Stimulated activated CD8-positive, alpha-beta memory T cell treated with anti-CD3 and anti-CD28 coated beads, Interleukin-7, amount 100 ng/mL, for 48 hours (primary cell): ENCODE data around the gene DPH3.
"Not testable (repeated sequence)": the region's sequence is repeated elsewhere in the genome, so short reads cannot be mapped to it uniquely, and the experiment has no call there.

Experiments used
- DNase-seq, 2 donors: peaks; one replicate each; pipeline ENCODE4 v3.0.0-alpha.2; 2020; ENCODE audit warnings: low read depth in 1 of 2; ENCODE audit errors: extremely low read depth in 1 of 2

DPH3 gene

DNA sequence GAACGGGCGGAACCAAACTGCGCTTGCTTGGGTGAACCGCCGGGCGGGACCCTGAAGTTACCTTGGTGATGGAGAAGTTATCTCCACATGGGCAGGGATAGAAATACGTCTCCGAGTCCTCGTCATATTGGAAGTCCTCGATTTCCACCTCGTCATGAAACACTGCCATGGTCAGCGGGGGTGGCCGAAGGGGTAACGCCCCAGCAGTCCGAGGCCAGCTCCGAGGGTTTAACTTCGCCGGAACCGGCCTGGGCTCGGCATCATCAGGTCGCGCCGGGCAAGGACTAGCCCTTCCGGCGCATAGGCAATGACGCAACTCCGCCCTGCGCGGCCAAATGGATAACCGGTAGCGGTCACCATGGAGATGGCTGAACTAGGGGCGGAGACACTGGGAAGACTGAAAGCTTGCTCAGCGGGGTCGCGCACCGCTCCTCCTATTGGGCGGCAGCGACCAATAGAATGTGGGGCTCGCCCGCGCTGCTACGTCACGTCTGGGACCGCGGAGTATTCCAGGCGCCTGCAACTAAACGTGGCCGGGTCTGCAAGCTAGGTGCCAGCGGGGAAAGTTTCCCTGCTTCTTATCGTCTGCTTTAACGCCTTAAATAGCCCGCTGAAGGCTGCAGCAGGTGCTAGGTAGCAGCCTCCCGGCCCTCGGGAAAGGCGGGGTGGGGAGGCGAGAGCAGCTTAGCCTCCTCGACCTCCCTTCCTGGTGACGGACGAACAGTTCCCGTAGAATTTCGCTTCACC lies at the start of gene DPH3, which contains the start of gene OXNAD1:
DPH3 (minus strand) TSS at position 236 of the 747 bp plus-strand sequence; CDS start at position 169, 67 bp downstream.
OXNAD1 (plus strand) TSS at position 505 of the 747 bp plus-strand sequence. CDS start 5,741 bp downstream, outside the sequence.
- peak; percentile 98 to 99 for DNase-seq

DNA sequence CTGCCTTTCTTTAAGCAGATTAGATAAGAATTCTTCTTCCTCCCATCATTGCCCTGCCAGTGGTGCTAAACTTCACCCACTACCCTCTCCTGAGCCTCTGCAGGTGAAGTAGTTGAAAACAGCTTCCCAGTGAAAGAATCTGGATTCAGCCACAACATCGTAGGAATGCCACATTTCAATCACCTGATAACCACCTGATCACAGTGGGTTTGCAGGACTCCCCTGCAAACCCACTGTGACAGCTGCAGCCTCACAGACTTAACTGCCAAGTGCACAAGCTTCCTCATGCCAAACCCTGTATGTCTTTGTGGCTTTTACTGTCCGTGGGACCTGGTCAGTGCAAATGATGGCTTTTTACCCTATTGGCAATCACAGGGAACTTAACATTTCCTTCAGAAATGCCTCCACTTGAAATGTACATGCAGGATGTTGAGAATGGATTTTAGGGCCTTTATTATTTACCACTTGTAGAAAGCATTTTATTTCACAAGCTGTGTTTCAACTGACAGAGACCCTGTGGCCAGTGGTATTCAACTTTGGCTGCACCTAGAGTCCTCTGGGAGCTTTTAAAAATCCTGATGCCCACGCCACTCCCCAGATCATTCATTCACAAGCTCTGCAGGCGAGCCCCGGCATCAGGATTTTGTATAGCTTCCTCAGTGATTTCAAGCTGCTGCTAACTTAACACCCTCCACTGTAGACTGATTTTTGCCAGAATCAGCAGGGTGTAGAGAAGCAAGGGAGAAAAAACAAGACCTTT lies 49.3 kb upstream of the DPH3 start:
- no peak for DNase-seq

DNA sequence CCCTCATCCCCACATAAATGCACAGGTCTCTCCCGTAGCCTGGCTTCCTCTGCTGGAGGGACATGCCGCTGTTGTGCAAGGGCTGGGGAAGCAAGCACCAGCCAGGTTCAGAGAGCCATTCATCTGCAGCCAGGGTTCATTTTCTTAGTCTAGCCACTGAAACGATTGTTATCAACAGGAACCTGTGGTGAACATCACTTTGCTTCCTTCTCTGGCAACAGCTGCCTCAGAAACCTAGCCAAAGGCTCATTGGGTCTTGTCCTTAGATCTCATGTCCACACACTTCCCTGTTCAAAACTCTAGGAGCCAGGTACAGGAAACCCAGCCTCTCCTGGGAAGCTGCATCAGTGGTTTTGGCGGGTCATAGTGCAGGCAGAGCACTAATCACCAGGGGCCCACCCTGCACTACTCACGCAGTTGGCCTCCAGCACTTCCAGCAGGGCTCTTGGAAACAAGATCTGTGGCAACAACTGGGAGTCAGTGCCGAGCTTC lies 47.3 kb upstream of the DPH3 start:
- DNase-seq = no peak

DNA sequence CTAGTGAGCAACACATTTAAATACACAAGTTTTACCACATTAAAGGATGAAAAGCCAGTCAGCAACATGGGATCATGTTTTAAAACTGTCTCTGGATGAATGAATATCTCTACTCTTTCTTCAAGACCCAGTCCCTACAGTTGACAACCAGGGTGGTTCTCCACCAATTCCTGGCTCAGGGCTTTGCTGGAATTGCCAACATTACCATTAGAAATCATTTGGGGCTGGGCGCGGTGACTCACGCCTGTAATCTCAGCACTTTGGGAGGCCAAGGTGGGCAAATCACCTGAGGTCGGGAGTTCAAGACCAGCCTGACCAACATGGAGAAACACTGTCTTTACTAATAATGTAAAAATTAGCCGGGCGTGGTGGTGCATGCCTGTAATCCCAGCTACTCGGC lies 45.7 kb upstream of the DPH3 start:
- DNase-seq = not testable (repeated sequence)

DNA sequence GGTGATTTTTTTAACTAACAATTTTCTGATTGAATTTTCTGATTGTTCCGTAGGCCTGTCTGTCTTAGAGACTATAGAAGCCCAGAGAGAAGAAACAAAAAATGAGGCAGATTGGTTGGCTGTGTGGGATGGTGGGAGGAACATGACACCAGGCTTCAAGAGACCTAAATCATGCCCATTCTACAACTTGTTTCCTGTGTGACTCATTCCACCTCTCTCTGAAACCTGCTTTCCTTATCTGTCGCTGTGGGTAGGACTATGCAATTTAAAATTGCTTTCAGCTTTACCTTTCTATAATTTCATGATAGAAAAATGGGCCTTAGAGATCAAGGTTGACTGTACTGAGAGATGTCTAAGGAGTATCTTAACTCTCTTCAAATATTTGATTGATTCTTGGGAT lies 44.8 kb upstream of the DPH3 start:
- peak in 1 of 2 donors; percentile 44 for DNase-seq

DNA sequence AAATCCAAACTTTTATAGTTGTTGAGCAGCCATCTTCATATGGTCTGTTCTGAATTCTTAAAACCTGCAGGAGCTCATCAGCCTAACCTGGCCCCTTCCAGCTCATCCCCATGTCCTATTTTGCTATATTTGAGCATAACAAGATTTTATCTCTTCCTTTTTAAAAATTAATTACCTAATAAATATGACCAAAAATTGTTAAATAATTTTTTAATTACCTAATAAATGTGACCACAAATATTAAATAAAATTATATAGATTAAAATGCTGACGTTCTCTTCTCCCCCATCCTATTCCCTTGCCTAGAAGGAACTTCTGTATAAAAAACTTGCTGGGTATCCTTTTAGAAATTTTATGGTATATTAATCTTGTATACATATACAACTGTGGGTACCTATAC lies 44.0 kb upstream of the DPH3 start:
- no peak for DNase-seq

DNA sequence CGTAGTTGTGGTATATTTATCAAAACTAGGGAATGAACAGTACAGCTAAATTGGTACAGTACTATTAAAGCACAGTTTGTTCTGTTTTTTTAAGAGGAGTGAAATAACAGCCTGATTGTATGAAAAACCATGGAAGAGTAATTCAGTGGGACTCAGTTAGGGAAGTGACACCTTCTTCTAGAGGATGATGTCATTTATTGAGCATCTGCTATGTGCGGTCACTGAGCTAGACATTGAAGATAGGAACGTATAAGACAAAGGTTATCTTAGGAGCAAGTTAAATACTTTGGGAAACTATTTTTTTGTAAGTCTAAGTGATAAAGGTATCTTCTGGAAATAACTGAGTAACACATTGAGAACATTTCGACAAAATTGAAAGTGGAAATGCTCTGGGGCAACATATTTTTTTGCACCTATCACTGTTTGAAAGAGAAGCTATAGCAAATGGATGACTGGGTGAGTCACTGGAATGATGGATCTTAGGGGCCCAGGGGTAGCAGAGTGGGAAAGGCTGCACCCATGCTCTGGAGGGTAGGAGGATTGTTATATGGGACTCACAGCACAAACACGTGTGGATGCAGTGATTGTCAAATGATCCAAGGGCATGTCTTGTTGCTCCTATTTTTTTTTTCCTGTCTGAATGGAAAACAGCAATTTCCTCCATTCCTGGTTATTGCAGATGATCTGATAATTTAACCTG lies 43.2 kb upstream of the DPH3 start:
- no peak for DNase-seq

DNA sequence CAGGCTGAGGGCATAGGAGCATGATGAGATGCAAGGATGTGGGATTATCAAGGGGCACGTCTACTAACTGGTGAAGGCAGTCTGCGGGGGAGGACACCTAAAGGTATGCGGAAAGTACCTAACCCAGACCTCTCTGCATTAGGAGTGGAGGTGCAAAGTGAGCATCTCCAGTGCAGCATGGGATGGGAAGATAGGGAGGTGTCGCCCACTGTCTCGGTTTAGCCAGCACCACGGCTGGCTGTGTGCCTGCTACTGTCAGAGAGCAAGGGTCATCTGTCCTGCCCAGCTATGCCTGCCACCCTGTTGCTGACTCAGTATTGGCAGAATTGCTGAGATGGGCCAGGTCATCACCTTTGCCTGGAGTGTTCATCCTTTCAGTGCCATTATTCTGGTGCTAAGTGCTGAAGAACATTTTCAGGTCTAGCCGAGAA lies 40.4 kb upstream of the DPH3 start:
- DNase-seq = peak in 1 of 2 donors; percentile 47

DNA sequence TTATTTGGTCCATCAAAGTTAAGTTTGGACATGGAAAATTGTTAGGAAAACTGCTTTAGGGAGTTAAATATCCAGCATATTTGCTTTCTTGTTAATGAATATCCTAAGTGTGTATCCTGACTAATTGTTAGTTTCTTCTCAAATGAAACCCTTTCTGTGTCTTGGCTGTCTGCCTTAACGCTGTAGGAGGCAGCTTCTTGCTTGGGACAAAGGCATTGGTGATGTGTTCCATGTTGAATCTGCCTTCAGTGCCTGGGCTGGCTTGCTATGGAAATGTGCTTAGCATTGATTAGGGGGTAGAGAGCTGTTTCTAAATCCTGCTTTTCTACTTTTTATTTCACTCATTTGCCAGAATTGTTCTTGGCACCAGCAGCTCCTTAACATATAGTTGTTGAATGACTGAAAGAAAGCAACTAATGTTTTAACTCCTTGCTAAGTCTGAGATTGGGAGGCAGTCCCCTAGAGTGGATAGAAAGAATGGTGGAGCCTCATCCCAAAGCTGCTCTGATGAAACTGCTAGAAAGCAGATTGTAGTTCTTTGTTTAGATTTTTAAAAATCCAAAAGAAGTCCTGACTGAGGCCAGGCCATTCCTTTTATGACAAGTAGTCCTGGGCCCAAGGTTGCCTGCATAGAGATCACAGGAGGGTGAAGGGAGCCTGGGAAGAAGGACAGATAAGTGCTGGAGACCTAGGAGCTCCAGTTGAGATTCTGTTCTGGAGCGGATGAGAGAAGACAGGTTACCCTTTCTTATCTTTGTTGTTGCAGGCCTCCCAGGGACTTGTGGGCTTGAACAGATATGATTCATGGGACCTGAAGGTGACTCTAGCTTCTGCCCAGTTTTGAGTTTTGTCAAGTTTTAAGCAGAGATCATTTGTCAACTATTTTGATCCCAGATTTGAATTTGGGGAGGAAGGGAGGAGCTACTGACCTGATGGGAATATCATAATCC lies 39.6 kb upstream of the DPH3 start:
- DNase-seq = no peak

DNA sequence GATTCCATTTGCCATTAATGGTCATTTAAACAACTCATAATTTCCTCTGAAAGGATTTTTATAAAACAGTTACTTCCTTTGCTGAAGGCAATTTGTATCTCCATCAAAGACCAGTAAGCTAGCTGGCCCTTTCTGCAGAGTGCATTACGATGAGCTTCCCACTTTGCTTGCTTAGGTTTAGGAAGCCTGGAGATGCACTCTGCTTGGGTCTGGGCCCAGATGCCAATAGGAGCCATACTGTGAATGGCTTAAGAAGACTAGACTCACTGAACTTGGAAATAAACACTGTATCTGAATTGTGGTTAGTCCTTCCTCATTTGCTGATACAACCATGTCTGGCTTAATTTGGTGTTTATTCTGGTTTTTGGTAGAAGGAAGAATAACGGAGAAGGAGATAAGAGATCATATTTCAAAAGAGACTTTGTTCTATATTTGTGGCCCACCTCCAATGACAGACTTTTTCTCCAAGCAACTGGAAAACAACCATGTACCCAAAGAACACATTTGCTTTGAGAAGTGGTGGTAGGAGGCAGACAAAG lies 38.4 kb upstream of the DPH3 start:
- DNase-seq = no peak

DNA sequence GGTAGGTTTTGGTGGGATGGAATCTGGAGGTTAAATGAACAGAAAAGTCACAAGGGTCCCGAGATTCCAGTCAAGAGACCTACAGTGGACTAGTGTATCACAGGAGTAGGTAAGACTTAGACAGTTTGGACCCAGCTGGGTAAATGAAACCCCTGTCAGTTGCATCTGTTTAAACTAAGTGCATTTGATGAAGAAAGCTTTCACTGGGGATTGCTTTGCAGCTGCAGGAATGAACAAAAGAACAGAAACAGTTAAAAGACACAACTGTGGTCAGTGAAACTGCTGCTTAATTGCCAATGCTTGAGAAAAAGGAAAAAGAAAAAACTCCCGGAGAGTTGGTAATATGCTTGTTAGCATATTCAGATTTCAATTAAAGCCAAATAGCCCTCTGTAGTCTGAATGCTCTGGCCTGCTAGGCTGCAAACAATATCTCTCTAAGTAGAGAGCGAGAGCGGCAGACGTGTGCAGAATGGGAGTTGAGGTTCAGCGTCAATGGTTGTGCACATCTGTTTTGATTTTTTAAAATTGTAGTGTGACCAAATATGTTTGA lies 37.4 kb upstream of the DPH3 start:
- DNase-seq = no peak

DNA sequence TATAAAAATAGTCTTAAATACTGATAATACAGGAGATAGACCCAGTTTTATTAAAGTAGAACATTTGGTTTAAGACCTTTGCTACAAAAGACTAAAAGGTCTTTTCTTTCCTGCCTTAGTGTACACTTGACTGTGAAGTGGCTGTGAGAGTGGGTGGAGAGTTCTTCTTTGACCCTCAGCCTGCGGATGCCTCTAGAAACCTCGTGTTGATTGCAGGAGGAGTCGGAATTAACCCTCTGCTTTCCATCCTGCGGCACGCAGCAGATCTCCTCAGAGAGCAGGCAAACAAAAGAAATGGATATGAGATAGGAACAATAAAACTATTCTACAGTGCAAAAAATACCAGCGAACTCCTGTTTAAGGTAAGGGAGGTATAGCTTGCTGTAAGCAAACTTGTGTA lies 36.8 kb upstream of the DPH3 start:
- DNase-seq = peak in 1 of 2 donors; percentile 34

DNA sequence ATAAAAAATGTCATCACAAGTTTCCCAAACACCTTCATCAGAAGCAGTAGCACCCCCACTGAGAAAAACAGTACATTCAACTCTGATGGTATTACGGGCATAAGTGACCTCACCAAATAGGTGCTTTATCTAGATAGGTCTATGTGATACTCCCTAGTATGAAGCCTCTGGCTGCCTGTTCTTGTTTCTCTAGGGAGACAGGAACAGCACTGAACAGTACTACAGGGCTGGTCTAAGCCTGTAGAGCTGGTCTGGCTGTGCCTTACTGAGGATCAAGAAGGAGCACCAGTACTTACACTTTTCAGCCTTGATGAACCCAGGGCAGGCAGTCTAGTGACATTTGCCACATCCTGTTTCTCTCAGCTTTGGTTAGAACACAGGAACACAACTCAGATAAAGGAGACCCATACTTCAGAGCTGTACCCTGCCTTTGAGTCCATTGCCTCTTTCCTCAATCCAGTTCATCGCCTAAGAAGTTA lies 36.2 kb upstream of the DPH3 start:
- no peak for DNase-seq

DNA sequence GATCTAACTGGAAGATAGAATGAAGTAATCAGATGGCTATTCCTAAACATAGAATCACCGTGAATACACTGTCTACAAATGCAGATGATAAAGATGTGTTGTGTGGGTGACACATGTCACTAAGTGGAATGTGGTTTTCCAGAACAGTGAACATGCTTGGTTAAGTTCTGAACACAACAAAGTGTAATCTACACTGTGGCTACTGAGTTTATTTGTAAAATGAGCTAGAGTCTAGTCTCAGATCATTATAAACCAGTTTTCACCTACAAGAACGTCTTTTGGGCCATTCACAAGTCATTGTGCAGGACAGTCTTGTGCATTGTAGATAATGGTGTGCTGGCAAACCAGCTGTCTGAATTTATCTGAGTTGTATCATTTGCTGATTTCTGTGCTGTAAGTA lies 35.6 kb upstream of the DPH3 start:
- no peak for DNase-seq

DNA sequence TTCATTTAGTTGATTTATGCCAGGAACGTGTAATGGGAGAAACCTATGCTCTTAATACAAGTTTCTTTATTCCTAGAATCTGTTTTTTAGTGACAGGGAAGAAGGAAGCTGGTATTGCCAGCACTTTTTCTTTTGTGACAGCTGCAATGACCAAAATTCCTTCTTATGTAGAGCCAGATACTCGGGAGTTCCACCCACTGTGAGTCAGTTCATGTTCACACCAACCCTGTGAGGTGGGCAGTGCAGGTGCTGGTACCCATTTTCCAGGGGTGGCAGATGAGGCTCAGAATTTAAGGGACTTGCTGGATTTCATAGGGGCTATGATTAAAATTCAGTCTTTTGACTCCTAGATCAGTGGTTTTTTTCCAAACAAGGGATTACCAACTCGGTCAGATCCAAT lies 35.0 kb upstream of the DPH3 start:
- DNase-seq = no peak

DNA sequence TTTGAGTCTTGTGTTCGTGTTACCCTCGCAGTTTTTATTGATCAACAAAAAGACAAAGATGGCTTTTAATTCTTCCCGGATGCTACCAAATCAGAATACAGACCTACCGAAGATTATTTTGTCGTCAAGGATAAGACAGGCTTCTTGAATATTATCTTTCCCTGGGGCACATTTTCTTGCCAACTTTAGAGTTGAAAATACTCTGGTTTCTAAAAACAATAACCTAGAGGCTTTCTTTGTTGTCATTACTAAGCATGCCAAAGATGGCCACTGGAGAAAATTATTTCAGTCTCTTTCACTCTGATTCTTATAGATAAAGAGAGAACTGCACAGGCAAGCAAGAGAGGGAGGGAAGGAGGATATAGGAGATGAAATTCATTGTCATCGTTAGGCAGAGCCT lies 34.1 kb upstream of the DPH3 start:
- no peak for DNase-seq

DNA sequence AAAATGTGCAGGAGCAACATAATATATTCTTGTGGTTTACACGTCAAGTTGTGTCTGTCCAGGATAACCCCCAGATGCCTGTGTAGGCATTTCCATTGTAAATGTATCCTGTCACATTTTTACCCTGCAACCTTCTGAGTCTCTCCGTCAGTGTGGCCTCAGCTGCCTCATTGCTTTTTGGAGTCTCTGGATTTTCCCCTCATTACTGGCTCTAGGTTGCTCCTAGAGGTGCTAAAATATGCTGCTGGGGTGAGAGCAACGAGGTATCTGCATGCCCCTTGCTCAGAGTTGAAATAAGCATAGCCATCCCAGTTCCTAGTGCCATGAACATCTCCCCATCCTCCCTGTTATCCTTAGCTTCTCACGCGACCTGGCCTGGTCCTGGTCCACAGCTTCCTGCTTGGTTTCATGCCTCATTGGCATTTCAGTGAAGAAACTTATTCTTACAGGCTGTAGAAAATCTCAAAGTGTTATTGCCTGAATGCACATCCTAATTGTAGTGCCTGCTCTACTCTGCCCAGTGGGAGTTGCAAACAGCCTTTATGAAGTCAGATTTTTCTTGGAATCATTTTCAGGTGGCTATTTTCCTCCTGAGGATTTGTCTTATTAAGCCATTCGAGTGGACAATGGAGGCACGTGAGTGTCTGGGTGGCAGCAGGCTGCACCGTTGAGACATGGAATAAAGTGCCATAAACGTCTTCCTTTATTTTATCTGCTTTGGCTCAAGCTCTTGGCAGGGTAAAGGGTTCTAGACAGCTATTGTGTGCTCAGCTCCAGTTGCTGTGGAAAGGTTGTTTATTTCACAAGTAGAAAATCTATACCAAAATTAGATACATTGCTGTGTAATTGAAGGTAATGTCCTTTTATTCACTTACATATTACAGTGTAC lies 33.5 kb upstream of the DPH3 start:
- no peak for DNase-seq

DNA sequence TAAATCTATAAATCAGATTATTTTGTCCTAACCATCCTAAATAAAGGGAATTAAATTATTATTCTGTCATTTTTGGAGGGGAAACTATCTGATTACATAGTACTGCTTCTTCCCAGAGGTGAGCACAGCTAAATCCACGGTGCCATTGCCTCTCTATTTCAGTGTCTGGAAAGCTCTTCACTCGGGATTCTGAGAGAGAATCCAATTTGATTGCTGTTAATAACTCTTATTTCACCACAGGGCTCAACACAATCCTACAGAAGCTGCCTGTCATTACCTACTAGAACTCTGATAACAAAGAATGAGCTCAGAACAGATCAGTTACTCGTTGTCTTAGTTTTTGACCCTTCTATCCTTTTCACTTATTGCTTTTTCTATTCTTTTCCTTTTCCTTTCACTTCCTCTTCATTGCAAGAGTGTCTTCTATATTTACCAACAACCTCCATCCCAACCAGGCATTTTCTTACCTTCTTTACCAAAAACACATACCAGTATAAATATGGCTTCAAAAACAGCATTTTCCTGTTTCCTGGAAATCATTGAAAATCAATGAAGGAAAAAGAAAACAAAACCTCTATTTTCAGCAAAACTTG lies 30.7 kb upstream of the DPH3 start:
- no peak for DNase-seq
